DLD1 (cell line): ENCODE results near the gene CCRL2.
"Not testable (repeated sequence)": the region's sequence is repeated elsewhere in the genome, so short reads cannot be mapped to it uniquely, and the experiment has no call there.

ENCODE experiments used
- in situ Hi-C: cut with HindIII; loops from 2 replicates; pipeline ENCODE4 v1.10.0; 2017; ENCODE audit warnings: low sequenced_read_pairs

Gene CCRL2

GRCh38 chr3:46400846-46401245 is 6.2 kb upstream of the CCRL2 start:
- in situ Hi-C loops: no loop called here

GRCh38 chr3:46401579-46401978 is 5.5 kb upstream of the CCRL2 start:
- in situ Hi-C loops: no loop called here

- in situ Hi-C loops: not testable (repeated sequence)
Observed at GRCh38 chr3:46402902-46403301, 4.2 kb upstream of the CCRL2 start.

GRCh38 chr3:46405301-46406019 is 1.6 kb upstream of the CCRL2 start:
- in situ Hi-C loops: no loop called here

- in situ Hi-C loops: no loop called here
Observed at GRCh38 chr3:46406443-46406787, 644 bp upstream of the CCRL2 start.

GRCh38 chr3:46407970-46408369 is 911 bp downstream of the CCRL2 start:
- in situ Hi-C loops: no loop called here

GRCh38 chr3:46408853-46409252 is 1.8 kb downstream of the CCRL2 start:
- in situ Hi-C loops: no loop called here

- in situ Hi-C loops: no loop called here
Observed at GRCh38 chr3:46409739-46410489, 2.9 kb downstream of the CCRL2 start.

GRCh38 chr3:46410669-46411068 is 3.6 kb downstream of the CCRL2 start:
- in situ Hi-C loops: no loop called here

- in situ Hi-C loops: no loop called here
Observed at GRCh38 chr3:46411271-46411670, 4.2 kb downstream of the CCRL2 start.

- in situ Hi-C loops: no loop called here
Observed at GRCh38 chr3:46412786-46413298, 5.8 kb downstream of the CCRL2 start.

- in situ Hi-C loops: no loop called here
Observed at GRCh38 chr3:46413951-46414350, 6.9 kb downstream of the CCRL2 start.

- in situ Hi-C loops: no loop called here
Observed at GRCh38 chr3:46414739-46415138, 7.7 kb downstream of the CCRL2 start.

- in situ Hi-C loops: no loop called here
Observed at GRCh38 chr3:46416125-46416810, 9.2 kb downstream of the CCRL2 start.

- in situ Hi-C loops: no loop called here
Observed at GRCh38 chr3:46416811-46417510, 9.9 kb downstream of the CCRL2 start.

- in situ Hi-C loops: no loop called here
Observed at GRCh38 chr3:46417841-46418611, 11.0 kb downstream of the CCRL2 start.

- in situ Hi-C loops: no loop called here
Observed at GRCh38 chr3:46419816-46420215, 12.8 kb downstream of the CCRL2 start.

- in situ Hi-C loops: no loop called here
Observed at GRCh38 chr3:46420931-46421330, 13.9 kb downstream of the CCRL2 start.

GRCh38 chr3:46422617-46423016 is 15.6 kb downstream of the CCRL2 start:
- in situ Hi-C loops: no loop called here

GRCh38 chr3:46423588-46423987 is 16.5 kb downstream of the CCRL2 start:
- in situ Hi-C loops: no loop called here
